PC-3 (cell line): ENCODE measurements around the gene KRTAP2-3.

Experiments used
- CTCF ChIP-seq: fragments of 300-600 bp; sonication (generic); conservative IDR thresholded peaks from 2 replicates; pipeline ENCODE4 v1.5.1; 2017; ENCODE audit warnings: antibody characterized with exemption, low read depth, mild to moderate bottlenecking, low read length
- EZH2 ChIP-seq: fragments of 300-600 bp; sonication (generic); IDR thresholded peaks from one replicate; pipeline ENCODE4 v1.6.1; 2017; ENCODE audit warnings: antibody characterized with exemption, mild to moderate bottlenecking, low read length; ENCODE audit not compliant: unreplicated experiment
- EZH2phosphoT487 ChIP-seq: fragments of 300-600 bp; sonication (generic); IDR thresholded peaks from 2 replicates; pipeline ENCODE4 v1.6.1; 2018; ENCODE audit warnings: mild to moderate bottlenecking, antibody characterized with exemption, low read length, borderline replicate concordance

- TF ChIP-seq CTCF (no peak), EZH2phosphoT487 (no peak), EZH2 (no peak)
Observed at GRCh38 chr17:41048441-41048840, 11.5 kb downstream of the KRTAP2-3 start.
